HG02943 (cell line): ENCODE results near the gene MFAP2.
A peak's percentile ranks its signal among the peaks of the same experiment; 100 is the strongest.
"Not testable (repeated sequence)": the region's sequence is repeated elsewhere in the genome, so short reads cannot be mapped to it uniquely, and the experiment has no call there.

ENCODE experiments used
- ATAC-seq: cut with Tn5 transposase; IDR thresholded peaks from one replicate; pipeline ENCODE4 v1.9.1; 2021; ENCODE audit warnings: mild to moderate bottlenecking, low read depth, moderate library complexity; ENCODE audit not compliant: unreplicated experiment

MFAP2 gene

DNA sequence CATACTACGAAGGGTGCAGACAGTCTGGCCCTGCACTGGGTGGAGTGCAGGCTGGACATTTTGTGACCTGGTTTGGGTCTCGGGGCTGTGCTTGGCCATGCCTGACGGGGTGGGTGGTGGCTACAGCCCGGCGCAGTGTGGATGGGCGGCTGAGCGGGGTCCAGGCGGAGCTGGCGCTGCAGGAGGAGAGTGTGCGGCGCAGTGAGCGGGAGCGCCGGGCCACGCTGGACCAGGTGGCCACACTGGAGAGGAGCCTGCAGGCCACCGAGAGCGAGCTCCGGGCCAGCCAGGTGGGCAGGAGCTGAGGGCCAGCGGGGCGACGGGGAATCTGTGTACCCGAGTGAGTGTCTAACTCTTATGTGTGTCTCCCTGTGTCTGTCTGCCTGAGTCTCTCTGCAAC lies 14.1 kb downstream of the MFAP2 start:
- ATAC-seq = no peak

DNA sequence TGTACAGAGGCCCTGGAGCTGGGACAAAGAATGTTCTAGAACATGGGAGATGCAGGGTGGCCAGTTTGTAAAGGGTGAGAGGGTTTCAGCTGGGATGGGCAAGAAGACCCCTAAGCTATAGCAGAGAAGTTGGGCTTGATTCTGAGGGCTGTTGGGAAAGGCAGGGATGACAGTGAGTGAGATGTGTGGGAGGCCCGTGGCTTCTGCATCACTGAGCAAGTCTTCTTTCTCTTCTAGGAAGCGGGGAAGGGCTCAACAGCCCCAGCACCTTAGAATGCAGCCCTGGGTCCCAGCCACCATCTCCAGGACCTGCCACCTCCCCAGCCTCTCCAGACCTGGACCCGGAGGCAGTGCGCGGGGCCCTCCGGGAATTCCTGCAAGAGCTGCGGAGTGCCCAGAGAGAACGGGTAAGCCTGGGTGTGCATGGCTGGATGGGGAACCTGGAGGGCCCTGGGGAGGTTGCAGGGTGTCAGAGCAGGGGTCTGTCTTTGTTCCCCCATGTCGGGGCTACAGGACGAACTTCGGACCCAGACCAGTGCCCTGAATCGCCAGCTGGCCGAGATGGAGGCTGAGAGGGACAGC lies 14.8 kb downstream of the MFAP2 start:
- no peak for ATAC-seq

DNA sequence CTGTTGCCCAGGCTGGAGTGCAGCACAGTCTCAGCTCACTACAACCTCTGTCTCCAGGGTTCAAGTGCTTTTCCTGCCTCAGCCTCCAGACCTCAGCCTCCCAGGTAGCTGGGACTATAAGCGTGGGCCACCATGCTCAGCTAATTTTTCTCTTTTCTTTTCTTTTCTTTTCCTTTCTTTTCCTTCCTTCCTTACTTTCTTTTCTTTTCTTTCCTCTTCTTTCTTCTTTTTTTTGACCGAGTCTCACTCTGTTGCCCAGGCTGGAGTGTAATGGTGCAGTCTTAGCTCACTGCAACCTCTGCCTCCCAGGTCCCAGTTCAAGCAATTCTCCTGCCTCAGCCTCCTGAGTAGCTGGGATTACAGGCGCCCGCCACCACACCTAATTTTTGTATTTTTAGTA lies 16.3 kb downstream of the MFAP2 start:
- not testable (repeated sequence) for ATAC-seq

DNA sequence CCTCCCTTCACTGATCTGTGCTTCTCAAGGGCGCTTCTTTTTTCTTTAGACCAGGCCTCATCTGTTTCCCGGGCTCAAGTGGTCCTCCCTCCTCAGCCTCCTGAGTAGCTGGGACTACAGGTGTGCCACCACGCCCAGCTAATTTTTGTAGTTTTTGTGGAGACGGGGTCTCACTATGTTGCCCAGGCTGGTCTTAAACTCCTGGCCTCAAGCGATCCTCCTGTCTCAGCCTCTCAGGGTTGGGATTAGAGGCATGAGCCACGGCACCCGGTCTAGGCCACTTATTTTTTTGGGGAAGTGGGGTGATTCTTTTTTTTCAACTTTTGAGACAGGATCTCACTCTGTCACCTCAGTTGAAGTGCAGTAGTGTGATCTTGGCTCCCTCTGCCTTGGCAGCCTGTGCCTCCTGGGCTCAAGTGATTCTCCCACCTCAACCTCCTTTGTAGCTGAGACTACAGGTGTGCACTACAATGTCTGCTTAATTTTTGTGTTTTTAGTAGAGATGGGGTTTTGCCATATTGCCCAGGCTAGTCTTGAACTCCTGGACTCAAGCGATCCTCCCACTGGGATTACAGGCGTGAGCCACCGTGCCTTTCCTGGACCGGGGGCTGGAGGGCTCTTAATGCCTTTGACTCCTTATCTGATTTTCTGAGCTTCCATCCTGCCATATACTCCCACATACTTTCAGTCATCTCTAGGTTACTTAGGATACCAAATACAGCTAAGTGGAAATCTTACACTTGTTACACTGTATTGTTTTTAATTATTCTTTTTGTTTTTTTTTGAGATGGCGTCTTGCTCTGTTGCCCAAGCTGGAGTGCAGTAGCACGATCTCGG lies 18.9 kb downstream of the MFAP2 start:
- no peak for ATAC-seq

DNA sequence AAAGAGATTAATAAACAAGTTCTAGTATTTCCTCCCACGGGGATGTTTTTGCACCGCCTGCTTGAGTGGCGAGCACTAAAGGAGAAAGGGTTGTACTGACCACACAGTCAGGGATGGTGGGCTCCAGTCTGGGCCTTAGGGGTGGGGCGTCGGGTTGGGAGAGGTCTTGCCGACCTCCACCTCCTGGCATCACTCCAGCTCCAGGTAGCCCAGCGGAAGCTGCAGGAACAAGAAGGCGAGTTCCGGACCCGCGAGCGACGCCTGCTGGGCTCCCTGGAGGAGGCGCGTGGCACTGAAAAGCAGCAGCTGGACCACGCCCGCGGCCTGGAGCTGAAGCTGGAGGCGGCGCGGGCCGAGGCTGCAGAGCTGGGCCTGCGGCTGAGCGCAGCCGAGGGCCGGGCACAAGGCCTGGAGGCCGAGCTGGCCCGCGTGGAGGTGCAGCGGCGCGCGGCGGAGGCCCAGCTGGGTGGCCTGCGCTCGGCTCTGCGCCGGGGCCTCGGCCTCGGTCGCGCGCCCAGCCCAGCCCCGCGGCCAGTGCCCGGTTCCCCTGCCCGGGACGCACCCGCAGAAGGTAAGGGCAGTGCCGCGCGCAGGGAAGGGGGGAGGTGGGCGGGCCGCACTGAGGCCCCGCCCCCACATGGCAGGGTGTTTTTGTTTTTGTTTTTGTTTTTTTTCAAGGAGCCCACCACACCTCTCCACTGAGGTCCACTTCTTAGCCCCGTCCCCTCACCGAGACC lies 19.7 kb downstream of the MFAP2 start:
- peak; percentile 65 for ATAC-seq

DNA sequence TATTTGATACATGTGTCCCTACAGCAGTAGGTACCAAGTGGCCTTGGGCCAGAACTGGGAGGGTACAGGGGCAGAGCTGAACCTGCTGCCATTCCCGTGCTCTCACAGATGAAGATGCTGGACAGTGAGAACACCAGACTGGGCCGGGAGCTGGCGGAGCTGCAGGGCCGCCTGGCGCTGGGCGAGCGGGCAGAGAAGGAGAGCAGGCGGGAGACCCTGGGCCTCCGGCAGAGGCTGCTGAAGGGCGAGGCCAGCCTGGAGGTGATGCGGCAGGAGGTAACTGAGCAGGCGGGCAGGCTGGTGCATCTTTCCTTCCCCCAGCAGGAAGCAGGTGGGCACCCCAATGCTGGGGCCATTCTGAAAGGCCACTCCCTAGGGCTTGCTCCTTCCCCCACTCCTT lies 21.9 kb downstream of the MFAP2 start:
- ATAC-seq = no peak

DNA sequence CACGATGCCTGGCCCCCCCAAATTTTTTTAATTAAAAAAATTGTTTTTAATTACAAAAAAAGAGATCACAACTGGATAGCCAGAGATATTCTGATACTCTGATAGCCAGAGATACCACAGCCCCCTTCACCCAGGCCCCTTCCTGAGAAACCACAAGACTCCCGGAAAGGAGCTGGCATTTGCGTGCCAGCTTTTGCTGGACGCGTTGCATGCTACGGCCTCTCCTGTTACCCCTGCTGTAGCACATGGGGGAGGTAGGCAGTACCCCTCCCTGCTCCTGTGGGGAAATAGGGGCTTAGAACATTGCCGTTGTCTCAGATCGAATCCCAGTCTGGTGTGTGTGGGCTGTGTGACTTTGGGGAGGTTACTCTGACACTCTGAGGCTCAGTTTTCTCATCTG lies 22.7 kb downstream of the MFAP2 start:
- ATAC-seq = no peak

DNA sequence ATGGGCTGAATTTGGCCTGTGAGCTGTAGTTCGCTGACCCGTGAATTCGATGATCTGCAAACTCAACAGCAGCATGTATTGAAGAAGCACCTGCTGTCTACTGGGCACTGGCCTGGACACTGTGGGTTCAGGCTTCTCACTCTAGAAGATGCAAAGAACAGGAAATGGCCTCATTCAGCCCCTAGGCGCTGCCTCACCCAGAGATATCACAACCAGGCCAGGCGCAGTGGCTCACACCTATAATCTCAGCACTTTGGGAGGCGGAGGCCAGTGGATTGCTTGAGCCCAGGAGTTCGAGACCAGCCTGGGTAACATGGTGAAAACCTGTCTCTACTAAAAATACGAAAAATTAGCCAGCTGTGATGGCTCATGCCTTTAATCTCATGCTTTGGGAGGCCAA lies 23.6 kb downstream of the MFAP2 start:
- no peak for ATAC-seq

DNA sequence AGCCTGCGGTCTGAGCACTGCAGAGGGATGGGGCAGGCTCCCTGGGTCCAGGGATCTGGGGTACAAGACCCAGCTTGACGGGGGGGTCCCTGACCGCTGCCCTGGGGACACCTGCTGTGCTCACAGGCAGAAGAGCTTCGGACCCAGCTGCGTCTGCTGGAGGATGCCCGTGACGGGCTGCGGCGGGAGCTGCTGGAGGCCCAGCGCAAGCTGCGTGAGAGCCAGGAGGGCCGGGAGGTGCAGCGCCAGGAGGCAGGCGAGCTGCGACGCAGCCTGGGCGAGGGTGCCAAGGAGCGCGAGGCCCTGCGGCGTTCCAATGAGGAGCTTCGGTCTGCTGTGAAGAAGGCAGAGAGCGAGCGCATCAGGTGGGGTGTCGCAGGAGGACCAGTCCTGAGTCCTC lies 25.2 kb downstream of the MFAP2 start:
- no peak for ATAC-seq

DNA sequence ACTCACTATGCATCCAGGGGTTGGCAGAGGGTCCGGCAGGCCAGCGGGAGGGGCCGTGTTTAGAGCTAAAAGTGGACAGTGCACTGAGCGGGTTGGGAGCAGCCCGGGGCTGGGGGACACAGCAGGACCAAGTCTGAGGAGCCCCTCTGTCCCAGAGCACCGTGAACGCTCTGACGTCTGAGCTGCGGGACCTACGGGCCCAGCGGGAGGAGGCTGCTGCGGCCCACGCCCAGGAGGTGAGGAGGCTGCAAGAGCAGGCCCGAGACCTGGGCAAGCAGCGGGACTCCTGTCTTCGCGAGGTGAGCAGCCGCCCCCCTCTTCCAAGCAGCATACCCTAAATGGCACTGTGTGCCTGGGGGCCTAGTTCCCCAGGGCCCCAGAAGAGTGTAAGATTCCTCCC lies 25.8 kb downstream of the MFAP2 start:
- no peak for ATAC-seq

DNA sequence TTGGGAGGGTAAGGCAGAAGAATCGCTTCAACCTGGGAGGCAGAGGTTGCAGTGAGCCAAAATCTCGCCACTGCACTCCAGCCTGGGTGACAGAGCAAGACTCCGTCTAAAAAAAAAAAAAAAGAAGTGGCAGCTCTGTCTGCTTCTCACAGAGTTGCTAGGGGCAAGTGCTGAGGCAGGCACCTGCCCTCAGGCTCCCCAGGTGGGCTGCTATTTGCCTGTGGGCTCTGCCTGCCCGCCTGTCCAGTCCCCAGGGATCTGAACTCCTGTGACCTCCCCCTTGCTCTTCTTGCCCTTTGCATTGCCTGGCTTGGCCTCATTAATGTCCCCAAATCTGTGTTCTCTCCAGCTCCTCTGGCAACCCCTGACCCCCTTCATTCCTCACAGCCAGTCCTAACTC lies 28.0 kb downstream of the MFAP2 start:
- not testable (repeated sequence) for ATAC-seq

DNA sequence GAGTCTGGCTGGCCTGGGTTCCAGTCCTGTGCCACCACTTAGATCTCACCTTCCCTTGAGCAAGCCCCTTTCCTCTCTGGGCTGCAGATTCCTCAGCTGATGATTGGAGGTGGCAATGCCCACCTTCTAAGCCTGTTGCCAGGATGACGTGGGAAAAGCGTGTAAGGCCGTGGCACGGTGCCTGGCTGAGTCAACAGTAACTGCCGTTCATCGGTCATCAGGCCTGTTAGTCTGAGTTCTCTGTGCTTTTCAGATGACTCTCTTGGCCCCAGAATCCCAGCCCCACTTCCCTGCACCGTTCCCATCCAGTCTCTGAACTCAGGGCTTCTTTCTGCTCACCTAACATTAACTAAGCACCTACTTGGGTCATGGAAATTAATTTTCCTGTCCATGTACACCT lies 31.4 kb downstream of the MFAP2 start:
- ATAC-seq = not testable (repeated sequence)

DNA sequence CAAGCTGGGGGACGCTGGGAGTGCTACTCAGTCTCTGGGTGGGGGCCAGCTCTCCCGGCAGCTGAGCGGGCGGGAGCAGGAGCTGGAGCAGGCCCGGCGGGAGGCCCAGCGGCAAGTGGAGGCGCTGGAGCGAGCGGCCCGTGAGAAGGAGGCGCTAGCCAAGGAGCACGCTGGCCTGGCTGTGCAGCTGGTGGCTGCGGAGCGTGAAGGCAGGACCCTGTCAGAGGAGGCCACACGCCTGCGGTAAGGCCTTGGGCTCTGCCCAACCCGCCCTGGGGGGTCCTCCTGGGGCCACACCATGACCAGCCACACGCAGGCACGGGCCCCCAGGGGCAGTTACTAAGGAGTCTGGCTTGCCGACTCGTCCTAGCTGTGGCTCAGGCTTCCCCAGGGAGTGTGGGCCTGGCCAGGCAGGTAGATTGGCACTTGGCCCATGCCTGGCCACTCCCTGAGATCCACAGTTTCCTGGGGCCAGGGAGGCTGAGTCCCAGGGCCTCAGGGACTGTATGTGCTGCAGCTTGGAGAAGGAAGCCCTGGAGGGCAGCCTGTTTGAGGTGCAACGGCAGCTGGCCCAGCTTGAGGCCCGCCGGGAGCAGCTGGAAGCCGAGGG lies 32.0 kb downstream of the MFAP2 start:
- ATAC-seq = not testable (repeated sequence)

DNA sequence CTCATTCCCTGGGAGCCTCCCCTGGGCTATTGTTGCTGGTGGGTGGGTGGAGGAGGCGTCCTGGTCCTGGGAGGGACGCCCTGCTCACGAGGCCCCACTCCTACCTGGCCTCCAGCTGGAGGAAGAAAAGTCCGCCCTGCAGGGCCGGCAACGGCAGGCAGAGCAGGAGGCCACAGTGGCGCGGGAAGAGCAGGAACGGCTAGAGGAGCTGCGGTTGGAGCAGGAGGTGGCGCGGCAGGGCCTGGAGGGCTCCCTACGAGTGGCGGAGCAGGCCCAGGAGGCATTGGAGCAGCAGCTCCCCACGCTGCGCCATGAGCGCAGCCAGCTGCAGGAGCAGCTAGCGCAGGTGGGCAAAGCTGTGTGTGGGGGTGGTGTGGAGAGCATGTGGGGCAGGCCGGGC lies 33.8 kb downstream of the MFAP2 start:
- ATAC-seq = no peak

DNA sequence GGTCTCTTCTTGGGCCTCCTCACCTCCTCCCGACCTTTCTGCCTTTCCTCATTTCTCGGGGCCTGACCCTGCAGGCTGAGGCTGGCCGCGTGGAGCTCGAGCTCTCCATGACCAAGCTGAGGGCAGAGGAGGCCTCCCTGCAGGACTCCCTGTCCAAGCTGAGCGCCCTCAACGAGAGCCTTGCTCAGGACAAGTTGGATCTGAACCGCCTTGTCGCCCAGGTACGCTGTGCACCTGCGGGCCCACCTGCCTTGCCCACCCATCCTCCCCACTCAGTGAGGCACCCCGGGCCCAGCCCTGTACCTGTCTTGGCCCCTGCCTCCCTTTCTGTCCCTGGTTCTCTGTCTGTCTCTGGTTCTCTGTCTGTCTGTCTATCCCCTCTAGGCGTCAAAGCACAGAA lies 34.2 kb downstream of the MFAP2 start:
- ATAC-seq = not testable (repeated sequence)

DNA sequence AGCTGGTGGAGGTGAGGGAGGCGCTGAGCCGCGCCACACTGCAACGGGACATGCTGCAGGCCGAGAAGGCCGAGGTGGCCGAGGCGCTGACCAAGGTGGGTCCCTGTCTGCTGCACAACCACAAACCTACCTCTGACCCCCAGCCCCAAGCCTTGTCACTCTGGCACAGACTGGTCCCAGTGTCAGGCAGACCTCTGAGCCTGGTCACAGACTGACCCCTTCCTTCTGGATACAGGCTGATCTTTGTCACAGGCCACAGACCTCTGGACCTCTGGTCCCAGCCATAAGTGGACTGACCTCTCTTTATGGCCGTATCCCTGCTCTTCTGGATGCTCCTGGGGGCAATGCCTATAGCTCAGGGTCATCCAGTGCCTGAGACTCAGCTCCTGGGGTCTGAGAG lies 34.9 kb downstream of the MFAP2 start:
- not testable (repeated sequence) for ATAC-seq

DNA sequence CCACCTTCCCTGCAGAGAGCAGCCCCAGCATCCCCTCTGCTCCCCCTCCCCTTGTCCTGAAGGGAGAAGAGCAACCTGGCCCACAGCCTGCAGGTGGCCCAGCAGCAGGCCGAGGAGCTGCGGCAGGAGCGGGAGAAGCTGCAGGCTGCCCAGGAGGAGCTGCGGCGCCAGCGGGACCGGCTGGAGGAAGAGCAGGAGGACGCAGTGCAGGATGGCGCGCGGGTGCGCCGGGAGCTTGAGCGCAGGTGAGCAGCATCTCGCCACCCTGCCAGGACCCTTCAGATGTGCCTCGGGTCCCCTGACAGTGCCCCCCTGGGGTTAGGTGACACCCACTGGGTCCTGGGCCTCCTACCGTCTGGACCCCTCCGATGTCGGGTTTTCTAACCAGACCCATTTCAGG lies 36.4 kb downstream of the MFAP2 start:
- no peak for ATAC-seq

DNA sequence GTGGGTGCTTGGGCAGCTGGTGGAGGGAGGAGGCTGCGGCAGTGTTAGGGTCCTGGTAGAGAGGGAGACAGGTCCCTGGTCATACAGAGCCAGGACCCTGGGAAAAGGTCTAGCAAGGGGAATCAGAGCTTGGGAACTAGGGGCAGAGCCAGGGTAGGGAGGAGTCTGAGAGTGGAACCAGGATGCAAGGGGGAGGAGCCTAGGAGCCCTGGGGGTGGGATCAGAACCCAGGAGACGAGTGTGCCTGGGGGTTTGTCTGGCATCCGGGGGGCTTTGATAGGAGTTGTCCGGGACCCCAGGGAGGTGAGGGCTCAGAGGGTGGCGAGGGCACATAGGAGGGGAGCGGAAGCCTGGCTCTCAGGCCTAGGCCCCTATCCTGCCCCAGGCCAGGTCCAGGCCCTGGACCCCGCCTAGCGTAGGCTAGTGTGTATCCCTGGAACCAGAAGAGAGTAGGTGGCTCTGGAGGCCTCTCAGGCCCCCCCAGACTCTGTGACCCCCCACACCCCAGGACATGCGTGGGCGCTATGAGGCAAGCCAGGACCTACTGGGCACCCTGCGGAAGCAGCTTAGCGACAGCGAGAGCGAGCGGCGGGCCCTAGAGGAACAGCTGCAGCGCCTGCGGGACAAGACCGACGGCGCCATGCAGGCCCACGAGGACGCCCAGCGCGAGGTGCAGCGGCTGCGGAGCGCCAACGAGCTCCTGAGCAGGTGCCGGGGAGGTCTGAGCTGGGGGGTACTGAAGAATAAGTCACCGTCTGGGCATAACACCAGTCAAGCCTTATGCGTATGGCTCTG lies 40.8 kb downstream of the MFAP2 start:
- not testable (repeated sequence) for ATAC-seq

DNA sequence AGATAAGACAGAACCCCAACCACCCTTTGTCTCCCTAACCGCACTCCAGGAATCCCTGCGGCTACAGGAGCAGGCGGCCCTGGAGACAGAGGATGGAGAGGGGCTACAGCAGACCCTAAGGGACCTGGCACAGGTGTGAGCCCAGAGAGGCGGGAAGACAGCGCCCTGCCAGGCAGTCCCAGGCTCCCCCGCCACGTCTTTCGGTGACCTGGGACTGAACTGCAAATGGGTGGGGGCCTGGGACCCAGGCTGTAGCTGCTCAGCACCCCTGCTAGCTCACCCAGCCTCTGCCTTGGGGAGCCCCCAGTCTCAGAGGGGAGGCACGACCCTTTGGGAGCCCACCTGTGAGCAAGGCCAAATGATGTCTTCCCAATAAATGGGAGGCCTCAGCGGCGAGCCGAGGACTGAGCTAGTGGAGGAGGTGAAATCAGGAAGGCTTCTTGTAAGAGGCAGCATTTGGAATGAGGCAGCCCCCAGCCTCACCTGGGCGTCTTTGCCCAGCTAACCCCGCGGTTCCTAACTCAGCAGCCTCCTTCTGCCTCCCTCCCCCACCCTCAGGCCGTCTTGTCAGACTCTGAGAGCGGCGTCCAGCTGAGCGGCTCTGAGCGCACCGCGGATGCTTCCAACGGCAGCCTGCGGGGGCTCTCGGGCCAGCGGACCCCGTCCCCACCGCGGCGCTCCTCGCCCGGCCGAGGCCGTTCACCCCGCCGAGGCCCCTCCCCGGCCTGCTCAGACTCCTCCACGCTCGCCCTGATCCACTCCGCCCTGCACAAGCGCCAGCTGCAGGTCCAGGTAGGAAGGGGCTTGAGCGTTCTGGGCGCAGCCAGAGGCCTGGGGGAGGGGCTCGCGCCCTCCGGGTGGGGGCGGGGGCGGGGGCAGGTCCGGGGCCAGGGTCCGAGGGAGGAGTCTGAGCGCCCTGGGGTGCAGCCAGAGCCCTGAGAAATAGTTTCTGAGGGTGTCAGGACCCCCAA lies 41.8 kb downstream of the MFAP2 start:
- no peak for ATAC-seq
